ENCODE measurements around the gene GADD45GIP1. TPM values are rescaled to one million over a fixed set of nuclear protein-coding genes. Genes with fewer than 3 reads are reported as not detected.

GADD45GIP1 gene
- polyA plus RNA-seq, 1 experiment = 31.6 TPM

GRCh38 chr19:12947702-12948611 is 9.1 kb downstream of the GADD45GIP1 start:
- ChIA-PET POLR2A (interaction anchor here (1.1 kb wide), 1 partner anchor 10 kb away, joined by 3 read pairs; no protein-coding TSS in a partner anchor), CTCF (interaction anchor here (0.5 to 1.8 kb wide), 2 partner anchors 17 to 67 kb away, joined by 3 to 8 read pairs; partner anchors contain the start of gene DNASE2)
- no peak for DNase-seq (ENCODE audit: low read depth, low spot score)
- Histone ChIP-seq H3K27ac (ENCODE audit: low read depth, low read length) (no peak overlapping the region), H3K27me3 (ENCODE audit: control insufficient read depth, insufficient read depth, low read length) (no peaks in the 10 kb centered on the region), H3K4me3 (ENCODE audit: low read depth, low read length) (no peak overlapping the region), H3K9me3 (ENCODE audit: control insufficient read depth, insufficient read depth, low read length) (no peaks in the 10 kb centered on the region; the same call in 1 of the 2 replicates)
- TF ChIP-seq CTCF (IDR thresholded peaks at IDR 0.05; ENCODE audit: low read depth, low read length) = no peak

GRCh38 chr19:12946731-12947496 is 10.1 kb downstream of the GADD45GIP1 start:
- no peak for DNase-seq (ENCODE audit: low read depth, low spot score)
- H3K27ac ChIP-seq (ENCODE audit: low read depth, low read length) = peak overlapping the region; percentile 47
- POLR2A ChIA-PET = interaction anchor here (0.6 to 1.5 kb wide), 20 partner anchors 7 to 1794 kb away, joined by 3 to 10 read pairs (median 4); partner anchors contain the start of genes DNASE2, FARSA, GADD45GIP1 and GCDH
- H3K27me3 ChIP-seq (ENCODE audit: control insufficient read depth, insufficient read depth, low read length) = no peaks in the 10 kb centered on the region
- TF ChIP-seq CTCF (IDR thresholded peaks at IDR 0.05; ENCODE audit: low read depth, low read length) = no peak
- peak overlapping the region; percentile 82 for H3K4me3 ChIP-seq (ENCODE audit: low read depth, low read length)
- H3K9me3 ChIP-seq (ENCODE audit: control insufficient read depth, insufficient read depth, low read length) = no peaks in the 10 kb centered on the region; the same call in 1 of the 2 replicates
- CTCF ChIA-PET = interaction anchor here (0.6 to 1.8 kb wide), 2 partner anchors 7 to 18 kb away, joined by 3 to 8 read pairs; no protein-coding TSS in a partner anchor

- DNase-seq (ENCODE audit: low read depth, low spot score) = peak; percentile 48
- ChIA-PET POLR2A (interaction anchor here (0.6 to 1.5 kb wide), 21 partner anchors 8 to 1793 kb away, joined by 3 to 10 read pairs (median 4); partner anchors contain the start of genes DNASE2, FARSA, GADD45GIP1 and GCDH), CTCF (interaction anchor here (0.6 kb wide), 1 partner anchor 8 kb away, joined by 3 read pairs; no protein-coding TSS in a partner anchor)
- peak overlapping the region; percentile 82 for H3K4me3 ChIP-seq (ENCODE audit: low read depth, low read length)
- no peaks in the 10 kb centered on the region; the same call in 1 of the 2 replicates for H3K9me3 ChIP-seq (ENCODE audit: control insufficient read depth, insufficient read depth, low read length)
- H3K27me3 ChIP-seq (ENCODE audit: control insufficient read depth, insufficient read depth, low read length) = no peaks in the 10 kb centered on the region
- peak overlapping the region; percentile 93 for H3K27ac ChIP-seq (ENCODE audit: low read depth, low read length)
- no peak for TF ChIP-seq CTCF (IDR thresholded peaks at IDR 0.05; ENCODE audit: low read depth, low read length)
These were observed 10.8 kb downstream of the GADD45GIP1 start for GRCh38 chr19:12946092-12946721.

GRCh38 chr19:12945479-12946091 is 11.4 kb downstream of the GADD45GIP1 start, which contains the start of gene RAD23A:
RAD23A (plus strand) TSS chr19:12945862; CDS start chr19:12945949, 87 bp downstream.
- peak within 1 kb of the TSS; percentile 82 for H3K4me3 ChIP-seq (ENCODE audit: low read depth, low read length)
- DNase-seq (ENCODE audit: low read depth, low spot score) = peak; percentile 97
- no peaks in the 10 kb centered on the region for H3K27me3 ChIP-seq (ENCODE audit: control insufficient read depth, insufficient read depth, low read length)
- no peak for TF ChIP-seq CTCF (IDR thresholded peaks at IDR 0.05; ENCODE audit: low read depth, low read length)
- POLR2A ChIA-PET = interaction anchor here (0.6 to 1.5 kb wide), 9 partner anchors 8 to 849 kb away, joined by 3 to 9 read pairs (median 6); partner anchors contain the start of genes FARSA, GADD45GIP1 and GCDH
- H3K9me3 ChIP-seq (ENCODE audit: control insufficient read depth, insufficient read depth, low read length) = no peaks in the 10 kb centered on the region; the same call in 1 of the 2 replicates
- CTCF ChIA-PET = no interaction called here
- peak within 1 kb of the TSS; percentile 93 for H3K27ac ChIP-seq (ENCODE audit: low read depth, low read length)

Data from AG04450 (cell line).